Measurements from ENCODE around the gene DIPK1A. TPM values are rescaled to one million over a fixed set of nuclear protein-coding genes. Genes with fewer than 3 reads are reported as not detected.

Gene DIPK1A
- total and polyA plus RNA-seq, 2 donors (not counting 1 experiment from before 2014, with no cell fraction given) = 19.7 to 85.7 TPM

GRCh38 chr1:92833840-92834239 lies 127.4 kb downstream of the DIPK1A start:
- Histone ChIP-seq H3K36me3 (ENCODE audit: control insufficient read depth, insufficient read depth, low read length) (peaks cover 7% of the 10 kb centered on the region), H3K4me2 (ENCODE audit: extremely low read depth, insufficient read depth, low read length) (peak overlapping the region; percentile 96), H3K9ac (ENCODE audit: insufficient read depth, low read length) (no peak overlapping the region), H4K20me1 (ENCODE audit: control insufficient read depth, extremely low read depth, insufficient read depth, low read length) (peaks cover 13% of the 10 kb centered on the region), H3K27ac (ENCODE audit: insufficient read depth, low read length) (no peak overlapping the region), H3K79me2 (ENCODE audit: control insufficient read depth, insufficient read depth, low read length) (peaks cover 70% of the 10 kb centered on the region), H3K27me3 (ENCODE audit: control insufficient read depth, insufficient read depth, low read length) (no peaks in the 10 kb centered on the region), H3K4me1 (ENCODE audit: control insufficient read depth, extremely low read depth, insufficient read depth, low read length) (no peaks in the 10 kb centered on the region), H3K4me3 (replicated peaks in 1 of 4; ENCODE audit: control extremely low read depth in 1 of 4, insufficient read depth in 1 of 4, low read depth in 3 of 4, low read length in 4 of 4) (peak overlapping the region; percentile 94 to 99 (median 96)), H3K9me3 (ENCODE audit: control insufficient read depth, insufficient read depth, low read depth, low read length) (no peaks in the 10 kb centered on the region), H2AFZ (ENCODE audit: low read length) (no peak overlapping the region)
- DNase-seq (ENCODE audit: low read depth in 2 of 2) = no peak
- TF ChIP-seq EZH2 (IDR thresholded peaks at IDR 0.05; ENCODE audit: low read length, missing control alignments) = no peak

DNA sequence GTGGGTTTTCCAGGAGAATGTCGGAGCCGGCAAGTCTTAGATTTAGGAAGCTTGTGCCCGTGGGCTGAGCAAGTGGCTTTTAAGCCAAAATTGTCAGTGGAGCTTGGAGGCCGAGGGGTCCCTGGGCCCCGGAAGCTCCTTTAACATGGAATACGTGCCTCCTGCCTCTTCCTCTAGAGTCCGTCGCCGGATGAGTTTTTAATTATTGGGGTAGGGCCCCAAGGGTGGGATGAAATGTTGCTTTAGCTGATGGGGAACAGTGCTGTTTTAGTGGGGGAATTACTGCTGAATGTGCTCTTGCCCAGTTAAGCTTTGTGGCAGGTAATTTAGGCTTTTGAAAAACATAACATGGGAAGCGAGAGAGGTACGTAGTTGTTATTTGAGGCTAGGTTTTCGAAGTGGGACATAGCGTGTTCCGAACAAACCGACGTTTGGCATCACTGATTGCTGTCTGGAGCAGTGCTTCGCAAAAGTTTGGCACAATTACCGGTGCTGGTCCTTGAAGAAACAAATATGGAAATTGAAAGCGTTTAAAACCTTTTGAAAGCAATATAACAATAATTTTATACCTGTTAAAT lies 128.6 kb downstream of the DIPK1A start:
- TF ChIP-seq EZH2 (IDR thresholded peaks at IDR 0.05; ENCODE audit: low read length, missing control alignments) (no peak), CTCF (conservative IDR thresholded peaks at IDR 0.05 in 1 of 2, IDR thresholded peaks at IDR 0.05 in 1 of 2; ENCODE audit: low read depth in 1 of 2, low read length in 2 of 2) (no peak)
- Histone ChIP-seq H3K4me2 (ENCODE audit: extremely low read depth, insufficient read depth, low read length) (peak overlapping the region; percentile 96), H2AFZ (ENCODE audit: low read length) (no peak overlapping the region), H3K4me1 (ENCODE audit: control insufficient read depth, extremely low read depth, insufficient read depth, low read length) (no peaks in the 10 kb centered on the region), H3K4me3 (replicated peaks in 1 of 4; ENCODE audit: control extremely low read depth in 1 of 4, insufficient read depth in 1 of 4, low read depth in 3 of 4, low read length in 4 of 4) (peak overlapping the region; percentile 94 to 99 (median 96)), H3K27me3 (ENCODE audit: control insufficient read depth, insufficient read depth, low read length) (no peaks in the 10 kb centered on the region), H3K27ac (ENCODE audit: insufficient read depth, low read length) (peak overlapping the region; percentile 91), H3K9ac (ENCODE audit: insufficient read depth, low read length) (peak overlapping the region; percentile 84), H4K20me1 (ENCODE audit: control insufficient read depth, extremely low read depth, insufficient read depth, low read length) (peaks cover 13% of the 10 kb centered on the region), H3K9me3 (ENCODE audit: control insufficient read depth, insufficient read depth, low read depth, low read length) (no peaks in the 10 kb centered on the region), H3K79me2 (ENCODE audit: control insufficient read depth, insufficient read depth, low read length) (peaks cover 58% of the 10 kb centered on the region), H3K36me3 (ENCODE audit: control insufficient read depth, insufficient read depth, low read length) (peaks cover 7% of the 10 kb centered on the region)
- DNase-seq (ENCODE audit: low read depth in 2 of 2) = peak; percentile 23 to 30

- peaks cover 51% of the 10 kb centered on the region for H3K79me2 ChIP-seq (ENCODE audit: control insufficient read depth, insufficient read depth, low read length)
- H3K4me3 ChIP-seq (replicated peaks in 1 of 4; ENCODE audit: control extremely low read depth in 1 of 4, insufficient read depth in 1 of 4, low read depth in 3 of 4, low read length in 4 of 4) = peak within 1 kb of the TSS; percentile 94 to 99 (median 96)
- TF ChIP-seq EZH2 (IDR thresholded peaks at IDR 0.05; ENCODE audit: low read length, missing control alignments) (no peak), CTCF (conservative IDR thresholded peaks at IDR 0.05 in 1 of 2, IDR thresholded peaks at IDR 0.05 in 1 of 2; ENCODE audit: low read depth in 1 of 2, low read length in 2 of 2) (peak; percentile 82 to 98)
- peak within 1 kb of the TSS; percentile 91 for H3K27ac ChIP-seq (ENCODE audit: insufficient read depth, low read length)
- H4K20me1 ChIP-seq (ENCODE audit: control insufficient read depth, extremely low read depth, insufficient read depth, low read length) = peaks cover 13% of the 10 kb centered on the region
- H3K9ac ChIP-seq (ENCODE audit: insufficient read depth, low read length) = peak within 1 kb of the TSS; percentile 84
- H3K4me1 ChIP-seq (ENCODE audit: control insufficient read depth, extremely low read depth, insufficient read depth, low read length) = no peaks in the 10 kb centered on the region
- peak; percentile 94 to 98 for DNase-seq (ENCODE audit: low read depth in 2 of 2)
- H3K9me3 ChIP-seq (ENCODE audit: control insufficient read depth, insufficient read depth, low read depth, low read length) = no peaks in the 10 kb centered on the region
- peak within 1 kb of the TSS; percentile 83 for H2AFZ ChIP-seq (ENCODE audit: low read length)
- peaks cover 7% of the 10 kb centered on the region for H3K36me3 ChIP-seq (ENCODE audit: control insufficient read depth, insufficient read depth, low read length)
- no peaks in the 10 kb centered on the region for H3K27me3 ChIP-seq (ENCODE audit: control insufficient read depth, insufficient read depth, low read length)
- peak within 1 kb of the TSS; percentile 96 for H3K4me2 ChIP-seq (ENCODE audit: extremely low read depth, insufficient read depth, low read length)
Observed at GRCh38 chr1:92831762-92832536, 129.3 kb downstream of the DIPK1A start, which contains the start of gene RPL5. RPL5 (plus strand) TSS chr1:92832040; CDS start chr1:92832115, 75 bp downstream.

Measured in fibroblast of lung (primary cell).